CD4-positive, alpha-beta T cell (primary cell): Measurements from ENCODE around the gene FBF1. TPM values are rescaled to one million over a fixed set of nuclear protein-coding genes. Genes with fewer than 3 reads are reported as not detected.

ENCODE experiments used
- ATAC-seq: fragments of 200-7000 bp; cut with Tn5 transposase; one replicate; pipeline ENCODE4 v1.10.0; 2022; ENCODE audit warnings: mild to moderate bottlenecking; ENCODE audit not compliant: poor library complexity
- CTCF ChIA-PET: fragments of 350-600 bp; sonication (Branson Sonifier 250); formaldehyde crosslinking; loops from one replicate; lab custom pipeline; 2021; ENCODE audit warnings: antibody characterized with exemption, inconsistent platforms; lab: Charles Lee
- POLR2A ChIA-PET: fragments of 350-600 bp; sonication (Branson Sonifier 250); formaldehyde crosslinking; loops from one replicate; lab custom pipeline; 2021; ENCODE audit warnings: antibody characterized with exemption, inconsistent platforms; lab: Charles Lee
- DNase-seq, 14 experiments: peaks; one replicate each; pipeline ENCODE4 v3.0.0-alpha.2; 2013 to 2020; ENCODE audit warnings: mixed read lengths in 2 of 14
- H3K27ac ChIP-seq, 2 donors: one replicate each; pipeline versions ENCODE4 v1.5.1 to v1.7.0; 2013; ENCODE audit warnings: low read length in 2 of 2, low read depth in 1 of 2, mild to moderate bottlenecking in 1 of 2
- H3K27me3 ChIP-seq, 2 experiments: 1 replicate in 1 of 2; 2 replicates in 1 of 2; pipeline versions ENCODE4 v1.6.1 to v1.7.0; 2013; ENCODE audit warnings: low read length in 2 of 2, control low read depth in 1 of 2, mild to moderate bottlenecking in 1 of 2, moderate library complexity in 1 of 2; ENCODE audit not compliant: insufficient read depth in 2 of 2, control insufficient read depth in 1 of 2
- H3K36me3 ChIP-seq: one replicate; pipeline ENCODE4 v1.6.1; 2013; ENCODE audit warnings: low read length, control low read depth; ENCODE audit not compliant: insufficient read depth
- H3K4me1 ChIP-seq: one replicate; pipeline ENCODE4 v1.6.1; 2013; ENCODE audit warnings: low read length, control low read depth; ENCODE audit not compliant: insufficient read depth
- H3K4me3 ChIP-seq: one replicate; pipeline ENCODE4 v1.5.1; 2013; ENCODE audit warnings: mild to moderate bottlenecking, low read length, moderate library complexity
- H3K9me3 ChIP-seq, 2 experiments: 1 replicate in 1 of 2; 2 replicates in 1 of 2; pipeline versions ENCODE4 v1.6.1 to v1.7.0; 2013; ENCODE audit warnings: low read length in 2 of 2, mild to moderate bottlenecking in 2 of 2, control low read depth in 1 of 2, moderate library complexity in 1 of 2; ENCODE audit not compliant: control insufficient read depth in 1 of 2, insufficient read depth in 1 of 2
- H3K27ac Mint-ChIP-seq: one replicate; pipeline ENCODE4 v1.8.0; 2020; ENCODE audit warnings: mixed read lengths
- H3K27me3 Mint-ChIP-seq: one replicate; pipeline ENCODE4 v1.8.0; 2021; ENCODE audit warnings: mixed read lengths
- H3K36me3 Mint-ChIP-seq: one replicate; pipeline ENCODE4 v1.8.0; 2021; ENCODE audit warnings: low read depth, mixed read lengths
- H3K4me1 Mint-ChIP-seq: one replicate; pipeline ENCODE4 v1.8.0; 2021; ENCODE audit warnings: low read depth, mixed read lengths
- H3K4me3 Mint-ChIP-seq: one replicate; pipeline ENCODE4 v1.8.0; 2020; ENCODE audit warnings: mild to moderate bottlenecking, mixed read lengths
- H3K9me3 Mint-ChIP-seq: one replicate; pipeline ENCODE4 v1.8.0; 2020; ENCODE audit warnings: mixed read lengths
- CTCF ChIP-seq: fragments of 200-600 bp; IDR thresholded peaks from one replicate; pipeline ENCODE4 v1.8.0; 2022; ENCODE audit warnings: antibody characterized with exemption, mild to moderate bottlenecking
- intact Hi-C, 2 experiments: fragments of 100-400 bp; cut with DNase I in 1 of 2; cut with micrococcal nuclease in 1 of 2; formaldehyde crosslinking; loops; one replicate each; pipeline versions ENCODE4 v1.15.1 to v1.9.0; 2023 to 2025; cut with DNase I, micrococcal nuclease
- total RNA-seq, 174 experiments: library from RNA in 2 of 174; stranded (reverse) in 2 of 174; gene quantifications; one replicate each; pipeline ENCODE4 v1.2.3 and lab custom pipeline; 2021 to 2026

Gene FBF1
- total RNA-seq, 2 experiments from 2014 or later, result 21.2 to 23.9 TPM

- H3K9me3 ChIP-seq, result no peaks in the 10 kb centered on the region
- CTCF ChIA-PET, result interaction anchor here (1.4 kb wide), 1 partner anchor 15 kb away, joined by 3 read pairs; the partner anchor contains the start of gene TRIM65
- no peak overlapping the region for H3K4me3 ChIP-seq
- no peak for ATAC-seq
- peak overlapping the region; percentile 40 for H3K4me3 Mint-ChIP-seq
- H3K27ac ChIP-seq, result no peak overlapping the region
- TF ChIP-seq CTCF, result no peak
- intact Hi-C loops, result no loop called here
- POLR2A ChIA-PET, result interaction anchor here (1.3 to 2.6 kb wide), 2 partner anchors 9 to 14 kb away, joined by 3 to 10 read pairs; partner anchors contain the start of gene TRIM65
- peak in 3 of 14 experiments; percentile 37 to 63 (median 42) for DNase-seq
- peaks cover 24% of the 10 kb centered on the region for H3K4me1 Mint-ChIP-seq
- H3K27me3 ChIP-seq, result no peaks in the 10 kb centered on the region
- H3K27ac Mint-ChIP-seq, result no peak overlapping the region
- H3K9me3 Mint-ChIP-seq, result no peaks in the 10 kb centered on the region
- H3K4me1 ChIP-seq, result peaks cover 31% of the 10 kb centered on the region
- no peaks in the 10 kb centered on the region for H3K36me3 Mint-ChIP-seq
- H3K27me3 Mint-ChIP-seq, result no peaks in the 10 kb centered on the region
- no peaks in the 10 kb centered on the region for H3K36me3 ChIP-seq
Observed at GRCh38 chr17:75881678-75882454, 59.0 kb downstream of the FBF1 start.

GRCh38 chr17:75880266-75880665, 60.6 kb downstream of the FBF1 start:
- no peaks in the 10 kb centered on the region for H3K36me3 ChIP-seq
- no peak overlapping the region for H3K27ac Mint-ChIP-seq
- CTCF ChIA-PET, result interaction anchor here (3.5 to 4.8 kb wide), 2 partner anchors 16 to 19 kb away, joined by 20 to 50 read pairs; partner anchors contain the start of gene TRIM65
- H3K27me3 ChIP-seq, result no peaks in the 10 kb centered on the region
- peaks cover 40% of the 10 kb centered on the region for H3K4me1 Mint-ChIP-seq
- H3K4me3 Mint-ChIP-seq, result peak overlapping the region; percentile 62
- ATAC-seq (no peak), DNase-seq (no peak)
- H3K27ac ChIP-seq, result no peak overlapping the region
- POLR2A ChIA-PET, result interaction anchor here (1.3 to 10.9 kb wide), 3 partner anchors 8 to 25 kb away, joined by 3 to 230 read pairs (median 49); partner anchors contain the start of genes TRIM65 and WBP2
- intact Hi-C loops, result no loop called here
- no peaks in the 10 kb centered on the region for H3K27me3 Mint-ChIP-seq
- H3K9me3 ChIP-seq, result no peaks in the 10 kb centered on the region
- peaks cover 47% of the 10 kb centered on the region for H3K4me1 ChIP-seq
- no peak for TF ChIP-seq CTCF
- H3K9me3 Mint-ChIP-seq, result no peaks in the 10 kb centered on the region
- no peak overlapping the region for H3K4me3 ChIP-seq
- peaks cover 5% of the 10 kb centered on the region for H3K36me3 Mint-ChIP-seq

GRCh38 chr17:75878174-75878998, 62.5 kb downstream of the FBF1 start, which contains the start of gene TRIM47:
Gene TRIM47, minus strand, starts transcription at chr17:75878581. Its CDS starts 33 bp downstream, at chr17:75878548.
- DNase-seq, result peak in 2 of 14 experiments; percentile 41 to 51
- Histone ChIP-seq H3K4me1 (peaks cover 58% of the 10 kb centered on the region), H3K36me3 (peaks cover 6% of the 10 kb centered on the region), H3K9me3 (no peaks in the 10 kb centered on the region), H3K27ac (peak within 1 kb of the TSS; percentile 15 to 66), H3K4me3 (peak within 1 kb of the TSS; percentile 60), H3K27me3 (no peaks in the 10 kb centered on the region)
- no peak for ATAC-seq
- Mint-ChIP-seq H3K27me3 (no peaks in the 10 kb centered on the region), H3K4me3 (peak within 1 kb of the TSS; percentile 91), H3K27ac (peak within 1 kb of the TSS; percentile 91), H3K4me1 (peaks cover 45% of the 10 kb centered on the region), H3K9me3 (no peaks in the 10 kb centered on the region), H3K36me3 (peaks cover 5% of the 10 kb centered on the region)
- POLR2A ChIA-PET, result interaction anchor here (0.6 to 10.9 kb wide), 16 partner anchors 14 to 606 kb away, joined by 3 to 230 read pairs (median 4); partner anchors contain the start of genes MRPL38, TRIM65, UNK and WBP2
- CTCF ChIA-PET, result interaction anchor here (0.9 to 4.8 kb wide), 13 partner anchors 11 to 125 kb away, joined by 3 to 50 read pairs (median 6); partner anchors contain the start of genes GALK1, TRIM65 and WBP2
- TF ChIP-seq CTCF, result no peak
- intact Hi-C loops, result loop anchor here (1.0 to 5.0 kb wide), 2 partner anchors 18 to 36 kb away; partner anchors contain the start of genes TRIM65 (in 1 of the 2) and UNC13D (in 1 of the 2)
